IMR-90 (cell line): ENCODE measurements around the gene CEP57L1.

Experiments used
- CEBPB ChIP-seq: IDR thresholded peaks from 2 replicates; pipeline ENCODE4 v1.6.1; 2012; ENCODE audit warnings: low read depth, low read length, improper control_type of control experiment
- MXI1 ChIP-seq: IDR thresholded peaks from 2 replicates; pipeline ENCODE4 v1.6.1; 2012; ENCODE audit warnings: low read depth, mild to moderate bottlenecking, low read length, moderate library complexity, borderline replicate concordance
- POLR2A ChIP-seq: IDR thresholded peaks from 2 replicates; pipeline ENCODE4 v1.6.1; 2012; ENCODE audit warnings: mild to moderate bottlenecking, low read depth, low read length
- TF ChIP-seq, protein P1 (sequence below): conservative IDR thresholded peaks from 2 replicates; pipeline ENCODE4 v1.5.1; 2012; ENCODE audit warnings: mild to moderate bottlenecking, low read depth, low read length, improper control_type of control experiment

DNA sequence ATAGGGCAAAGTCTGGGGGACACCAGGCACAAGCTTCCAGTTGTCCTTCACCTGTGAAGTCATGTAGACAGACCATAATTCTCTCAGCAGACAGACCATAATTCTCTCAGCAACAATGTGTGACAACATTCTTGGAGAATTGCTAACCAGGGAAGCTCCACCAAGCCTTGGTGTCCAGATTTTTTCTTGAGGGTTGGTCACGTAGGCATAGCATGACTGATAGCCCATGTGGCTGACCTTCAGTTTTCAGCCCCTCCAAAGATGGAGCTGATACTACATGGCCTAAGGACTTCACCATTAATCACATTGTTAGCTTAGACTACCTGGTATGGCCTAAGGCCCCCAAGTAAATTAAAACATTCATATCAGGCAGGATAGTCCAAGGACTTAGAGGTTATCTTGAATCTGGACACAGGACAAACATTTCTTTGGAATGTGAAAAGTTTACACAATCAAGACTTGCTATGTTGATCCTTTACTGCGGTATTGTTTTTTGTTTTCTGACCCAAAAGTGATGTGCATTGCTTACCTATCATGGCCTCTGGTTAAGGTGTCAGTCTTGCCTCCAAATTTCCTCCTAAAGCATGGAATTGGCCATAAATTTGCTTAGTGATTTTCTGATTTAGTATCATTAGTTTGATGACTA, 76.9 kb downstream of the CEP57L1 start:
- TF ChIP-seq CEBPB (no peak), POLR2A (no peak), MXI1 (no peak)
- TF ChIP-seq, protein P1, sequence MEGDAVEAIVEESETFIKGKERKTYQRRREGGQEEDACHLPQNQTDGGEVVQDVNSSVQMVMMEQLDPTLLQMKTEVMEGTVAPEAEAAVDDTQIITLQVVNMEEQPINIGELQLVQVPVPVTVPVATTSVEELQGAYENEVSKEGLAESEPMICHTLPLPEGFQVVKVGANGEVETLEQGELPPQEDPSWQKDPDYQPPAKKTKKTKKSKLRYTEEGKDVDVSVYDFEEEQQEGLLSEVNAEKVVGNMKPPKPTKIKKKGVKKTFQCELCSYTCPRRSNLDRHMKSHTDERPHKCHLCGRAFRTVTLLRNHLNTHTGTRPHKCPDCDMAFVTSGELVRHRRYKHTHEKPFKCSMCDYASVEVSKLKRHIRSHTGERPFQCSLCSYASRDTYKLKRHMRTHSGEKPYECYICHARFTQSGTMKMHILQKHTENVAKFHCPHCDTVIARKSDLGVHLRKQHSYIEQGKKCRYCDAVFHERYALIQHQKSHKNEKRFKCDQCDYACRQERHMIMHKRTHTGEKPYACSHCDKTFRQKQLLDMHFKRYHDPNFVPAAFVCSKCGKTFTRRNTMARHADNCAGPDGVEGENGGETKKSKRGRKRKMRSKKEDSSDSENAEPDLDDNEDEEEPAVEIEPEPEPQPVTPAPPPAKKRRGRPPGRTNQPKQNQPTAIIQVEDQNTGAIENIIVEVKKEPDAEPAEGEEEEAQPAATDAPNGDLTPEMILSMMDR = no peak
